Measurements from ENCODE around the gene CACFD1.
A peak's percentile ranks its signal among the peaks of the same experiment; 100 is the strongest.

The CACFD1 gene

DNA sequence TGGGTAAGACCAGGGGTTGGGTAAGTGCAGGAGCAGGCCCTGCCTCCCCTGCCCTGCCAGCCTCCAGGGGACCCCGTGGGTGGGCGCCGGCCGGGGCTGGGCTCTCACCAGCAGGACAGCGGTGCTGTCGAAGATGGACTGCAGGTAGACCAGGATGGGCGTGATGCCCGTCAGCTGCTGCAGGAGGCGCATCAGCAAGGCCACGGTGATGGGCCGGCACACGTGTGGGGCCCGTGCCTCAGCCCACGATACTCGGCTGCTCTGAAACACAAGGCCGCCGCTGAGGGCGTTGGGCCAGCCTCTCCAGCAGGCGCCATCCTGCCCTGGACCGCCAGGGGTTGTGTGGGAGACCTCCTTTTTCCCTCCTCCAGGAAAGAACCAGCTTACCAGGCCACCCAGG is 15.1 kb downstream of the CACFD1 start:
- in situ Hi-C loops (cut with HindIII; ENCODE audit: low pct_ligation_motif_present, low pct_unique_long_range_greater_than_20kb, low sequenced_read_pairs), result no loop called here
- DNase-seq, result no peak

DNA sequence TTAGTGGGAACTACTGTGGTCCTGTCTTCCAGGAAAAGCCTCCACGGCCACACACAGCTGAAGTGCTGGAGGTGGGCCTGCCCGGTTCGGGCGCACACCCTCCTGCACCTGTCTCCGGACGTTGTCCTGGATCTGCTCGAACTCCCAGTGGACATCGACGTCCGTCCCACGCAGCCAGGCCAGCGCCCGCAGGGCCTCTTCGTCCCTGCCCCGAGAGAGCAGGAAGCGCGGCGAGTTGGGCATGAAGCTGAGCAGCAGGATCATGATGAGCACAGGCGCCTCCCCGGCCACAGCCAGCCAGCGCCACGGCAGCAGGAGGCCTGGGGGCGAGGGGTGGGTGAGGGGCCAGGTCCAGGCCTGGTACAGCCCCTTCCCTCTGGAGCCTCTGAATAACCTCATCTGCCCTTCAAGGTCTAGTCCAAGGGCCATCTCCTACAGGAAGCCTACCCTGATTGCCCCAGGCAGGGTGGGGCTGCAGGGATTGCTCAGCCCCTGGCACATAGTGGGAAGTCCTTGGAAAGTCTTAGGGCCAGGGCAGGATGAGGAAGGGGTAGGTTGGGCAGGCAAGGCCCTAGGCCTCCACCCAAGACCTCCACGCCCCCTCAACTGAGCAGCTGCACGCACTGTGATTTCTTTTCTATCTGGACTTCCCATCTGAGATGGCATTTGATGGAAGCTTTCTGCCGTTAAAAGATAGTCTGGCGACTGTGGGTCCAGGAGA is 15.7 kb downstream of the CACFD1 start:
- DNase-seq, result no peak
- in situ Hi-C loops (cut with HindIII; ENCODE audit: low pct_ligation_motif_present, low pct_unique_long_range_greater_than_20kb, low sequenced_read_pairs), result no loop called here

DNA sequence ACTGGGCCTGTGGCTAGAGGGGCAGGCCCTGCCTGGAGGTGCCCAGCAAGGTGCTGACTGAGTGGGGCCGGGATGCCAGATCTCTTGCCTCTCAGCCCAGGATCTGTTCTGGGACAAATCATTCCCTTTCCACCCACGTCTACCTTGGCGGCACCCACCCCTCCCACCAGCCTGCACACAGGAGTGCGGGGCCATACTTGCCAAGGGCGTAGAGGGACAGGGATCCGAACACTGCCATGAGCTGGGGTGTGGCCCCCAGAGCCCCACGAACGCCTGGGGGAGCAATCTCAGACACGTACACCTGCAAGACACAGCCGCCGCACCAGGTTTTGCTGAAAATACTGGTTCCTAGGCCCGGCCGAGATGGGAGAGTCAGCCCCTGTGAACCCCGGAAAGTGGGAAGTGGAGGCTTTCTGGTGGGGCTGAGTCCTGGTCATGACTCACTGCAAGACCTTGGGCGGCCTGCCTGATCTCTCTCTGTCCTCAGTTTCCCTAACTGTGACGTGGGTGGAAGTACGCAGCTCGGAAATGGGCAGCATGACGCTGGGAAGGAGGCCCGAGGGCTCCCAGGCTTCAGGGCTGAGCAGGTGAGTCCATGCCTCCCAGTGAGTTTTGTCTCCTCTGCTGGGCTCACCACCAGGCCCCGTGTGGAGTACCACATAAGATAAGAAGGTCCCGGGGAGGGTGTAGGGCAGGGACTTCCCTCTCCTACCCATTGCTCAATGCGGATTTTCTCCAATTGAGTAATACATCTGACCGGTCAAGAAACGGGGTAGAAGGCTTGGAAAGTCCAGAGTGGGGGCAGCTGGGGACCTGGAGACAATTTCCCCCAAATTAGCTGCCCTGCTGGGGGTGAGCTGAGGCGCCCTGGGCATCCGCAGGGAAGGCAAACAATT is 16.5 kb downstream of the CACFD1 start:
- no peak for DNase-seq
- in situ Hi-C loops (cut with HindIII; ENCODE audit: low pct_ligation_motif_present, low pct_unique_long_range_greater_than_20kb, low sequenced_read_pairs), result no loop called here

DNA sequence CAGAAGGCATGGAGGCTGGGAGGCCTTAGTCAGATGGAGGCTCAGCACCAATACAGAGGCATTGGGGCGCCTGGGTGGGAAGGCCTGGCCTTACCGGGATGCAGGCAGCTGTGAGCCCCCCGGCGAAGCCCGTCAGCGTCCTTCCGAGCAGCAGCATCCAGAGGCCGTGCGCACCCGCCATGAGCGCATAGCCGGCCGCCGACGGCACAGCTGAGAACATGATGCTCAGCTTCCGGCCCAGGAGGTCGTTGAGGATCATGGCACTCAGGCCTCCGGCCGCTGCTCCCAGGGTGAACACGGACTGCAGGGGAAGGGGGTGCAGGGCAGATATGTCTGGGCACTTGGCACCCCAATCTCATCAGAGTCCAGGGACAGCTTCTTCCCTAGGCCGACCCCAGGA is 17.2 kb downstream of the CACFD1 start:
- no peak for DNase-seq
- in situ Hi-C loops (cut with HindIII; ENCODE audit: low pct_ligation_motif_present, low pct_unique_long_range_greater_than_20kb, low sequenced_read_pairs), result no loop called here

DNA sequence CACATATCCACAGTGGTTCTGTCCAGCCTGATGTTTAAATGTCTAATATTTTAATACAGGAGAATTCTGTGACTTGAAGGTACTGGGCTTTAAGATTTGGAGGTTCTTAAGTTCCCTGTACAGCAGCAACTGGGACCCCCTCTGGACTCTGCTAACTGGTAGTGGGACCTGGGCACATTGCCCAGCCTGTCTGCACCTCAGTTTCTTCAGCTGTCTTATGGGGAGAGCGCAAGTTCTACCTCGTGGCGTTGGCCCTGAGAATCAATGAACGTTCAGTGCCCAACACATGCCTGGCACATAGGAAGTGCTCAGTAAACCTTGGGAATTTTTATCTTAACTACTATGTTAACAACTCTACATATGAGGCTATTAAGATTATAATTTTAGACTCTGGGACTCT is 17.7 kb downstream of the CACFD1 start:
- in situ Hi-C loops (cut with HindIII; ENCODE audit: low pct_ligation_motif_present, low pct_unique_long_range_greater_than_20kb, low sequenced_read_pairs), result no loop called here
- DNase-seq, result no peak

DNA sequence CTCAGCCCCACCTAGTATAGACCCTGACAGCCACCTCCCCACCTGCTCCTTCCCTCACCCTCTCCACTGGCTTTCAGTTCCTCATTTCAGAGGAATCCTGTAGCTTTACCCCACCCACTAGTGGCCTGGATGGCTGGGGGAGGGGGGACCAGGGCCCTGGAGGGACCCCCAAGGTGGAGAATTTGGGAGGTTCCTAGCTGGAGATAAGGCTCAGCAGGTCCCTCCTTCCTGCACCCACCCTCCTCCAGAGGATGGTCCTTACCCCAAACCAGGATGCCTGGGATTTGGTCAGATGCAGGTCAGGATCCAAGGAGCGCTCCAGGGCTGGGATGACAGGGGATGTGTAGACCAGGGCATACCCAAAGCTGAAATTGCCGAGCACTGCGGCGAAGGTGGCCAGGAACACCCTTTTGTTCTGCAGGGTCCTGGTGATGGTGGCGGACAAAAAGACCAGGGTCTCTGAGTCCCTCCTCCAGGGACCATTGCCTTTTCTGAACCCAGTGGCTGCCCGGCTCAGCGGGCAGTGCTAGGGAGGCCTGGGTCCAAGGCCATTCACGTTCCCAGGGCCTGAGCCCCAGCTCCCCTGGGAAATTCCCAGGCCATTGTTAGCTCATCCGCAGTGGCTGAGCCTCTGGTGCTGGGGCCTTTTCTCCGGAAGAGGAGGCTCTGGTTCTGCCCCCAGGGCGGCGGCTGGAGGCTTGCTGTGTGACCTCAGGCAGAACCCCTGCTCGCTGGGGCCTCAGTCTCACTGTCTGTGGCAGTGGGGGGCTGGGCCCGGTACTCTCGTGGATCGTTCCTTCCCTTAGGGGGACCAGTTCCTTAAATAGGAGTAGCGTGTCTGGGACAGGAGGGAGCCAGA is 18.4 kb downstream of the CACFD1 start:
- peak; percentile 14 for DNase-seq
- in situ Hi-C loops (cut with HindIII; ENCODE audit: low pct_ligation_motif_present, low pct_unique_long_range_greater_than_20kb, low sequenced_read_pairs), result no loop called here

DNA sequence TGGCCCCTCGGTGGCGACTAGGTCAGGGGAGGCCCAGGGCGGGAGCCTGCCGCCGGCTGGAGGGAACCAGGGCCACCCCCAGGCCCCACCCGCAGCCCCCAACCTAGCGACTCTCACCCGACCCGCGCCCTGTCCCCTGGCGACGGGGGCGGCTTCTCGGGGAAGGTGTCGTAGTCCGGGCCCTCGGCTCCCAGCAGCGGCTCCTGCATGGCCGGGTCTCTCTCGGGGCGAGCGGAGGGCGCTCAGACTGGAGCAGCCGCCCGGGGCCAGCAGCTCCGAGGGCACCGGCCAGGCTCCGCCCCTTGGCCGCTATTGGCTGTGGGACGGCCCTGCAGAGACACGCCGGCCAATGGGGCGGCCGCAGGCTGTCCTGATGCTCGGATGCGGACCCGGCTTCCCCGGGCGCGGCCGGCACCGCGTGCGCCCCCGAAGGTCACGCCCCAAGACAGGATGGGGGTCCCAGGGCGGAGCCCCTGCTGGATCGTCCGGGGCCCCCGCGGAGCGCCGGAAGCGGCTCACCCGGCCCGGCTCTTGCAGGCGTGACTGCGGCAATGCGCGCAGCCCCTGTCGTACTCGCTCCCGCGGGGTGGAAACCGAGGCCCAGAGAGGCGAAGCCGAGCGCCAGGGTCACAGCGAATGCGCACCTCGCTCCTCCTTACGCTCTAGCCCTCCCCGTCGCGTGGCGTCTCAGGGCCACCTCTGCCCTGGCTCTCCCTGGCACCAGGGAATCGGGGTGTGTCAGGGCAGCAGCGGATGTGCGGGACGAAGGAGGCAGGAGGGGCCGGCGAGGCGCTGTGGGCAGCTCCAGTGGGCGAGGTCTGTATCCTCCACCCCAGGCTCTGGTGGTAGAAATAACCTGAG is 19.3 kb downstream of the CACFD1 start, which contains the start of gene SLC2A6:
TSS of gene SLC2A6 (minus strand) at position 249 of the 861 bp plus-strand sequence. CDS start at position 209, 40 bp downstream.
- DNase-seq, result peak; percentile 82
- in situ Hi-C loops (cut with HindIII; ENCODE audit: low pct_ligation_motif_present, low pct_unique_long_range_greater_than_20kb, low sequenced_read_pairs), result no loop called here

DNA sequence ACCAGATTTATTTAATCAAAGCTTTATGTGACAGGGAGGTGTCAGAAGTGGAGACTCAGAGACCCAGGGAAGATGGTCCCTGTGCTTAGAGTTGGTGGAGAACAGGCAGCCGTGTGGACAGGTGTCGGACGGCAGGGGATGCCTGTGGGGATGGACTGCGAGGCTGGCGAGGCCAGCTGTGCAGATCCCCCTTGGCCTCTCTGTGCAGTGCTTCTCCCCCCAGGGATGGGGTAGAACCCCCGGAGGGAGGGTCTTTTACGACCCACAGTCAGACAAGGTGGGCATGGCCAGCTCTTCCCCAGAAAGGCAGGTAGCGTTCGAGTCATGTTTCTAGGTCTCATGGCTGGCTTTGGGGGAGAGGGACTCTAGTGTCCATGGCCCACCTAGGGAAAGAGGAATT is 23.8 kb downstream of the CACFD1 start:
- in situ Hi-C loops (cut with HindIII; ENCODE audit: low pct_ligation_motif_present, low pct_unique_long_range_greater_than_20kb, low sequenced_read_pairs), result no loop called here
- DNase-seq, result no peak

DNA sequence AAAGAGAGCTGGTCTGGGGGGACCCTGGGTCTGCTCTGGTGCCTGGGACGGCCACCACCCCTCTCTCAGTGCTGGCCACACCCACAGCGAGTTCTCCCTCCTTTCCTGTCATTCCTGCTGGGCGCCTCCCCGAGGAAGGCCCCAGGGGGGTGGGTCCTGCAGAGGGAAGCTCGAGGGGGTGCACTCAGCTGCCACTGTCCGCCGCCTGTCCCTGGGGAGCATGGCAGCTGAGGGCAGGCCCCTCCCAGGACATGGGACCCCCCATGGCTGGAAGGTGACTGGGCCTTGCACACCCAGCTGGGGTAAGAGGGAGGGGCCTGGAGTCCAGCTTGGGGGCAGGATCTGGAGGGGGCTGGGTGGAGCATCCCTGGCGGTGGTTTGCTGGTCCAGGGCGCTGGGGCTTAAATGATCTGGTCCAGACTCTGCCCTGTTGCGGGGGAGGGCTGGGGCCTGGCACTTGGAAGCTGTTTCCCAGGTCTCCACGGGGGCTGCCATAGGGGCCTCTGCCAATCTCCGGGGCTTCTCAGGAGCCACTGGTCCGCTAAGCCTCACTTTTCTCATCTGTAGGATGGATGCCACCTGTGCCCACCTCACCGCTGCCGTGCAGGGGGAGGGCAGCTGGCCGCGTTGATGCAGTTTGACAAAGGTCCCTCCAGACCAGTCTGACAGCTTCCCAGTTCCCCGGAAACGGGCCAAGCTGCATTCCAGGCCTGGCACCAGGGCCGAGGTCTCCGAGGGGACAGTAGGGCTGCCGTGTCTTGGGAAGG is 25.1 kb downstream of the CACFD1 start:
- in situ Hi-C loops (cut with HindIII; ENCODE audit: low pct_ligation_motif_present, low pct_unique_long_range_greater_than_20kb, low sequenced_read_pairs), result no loop called here
- no peak for DNase-seq

DNA sequence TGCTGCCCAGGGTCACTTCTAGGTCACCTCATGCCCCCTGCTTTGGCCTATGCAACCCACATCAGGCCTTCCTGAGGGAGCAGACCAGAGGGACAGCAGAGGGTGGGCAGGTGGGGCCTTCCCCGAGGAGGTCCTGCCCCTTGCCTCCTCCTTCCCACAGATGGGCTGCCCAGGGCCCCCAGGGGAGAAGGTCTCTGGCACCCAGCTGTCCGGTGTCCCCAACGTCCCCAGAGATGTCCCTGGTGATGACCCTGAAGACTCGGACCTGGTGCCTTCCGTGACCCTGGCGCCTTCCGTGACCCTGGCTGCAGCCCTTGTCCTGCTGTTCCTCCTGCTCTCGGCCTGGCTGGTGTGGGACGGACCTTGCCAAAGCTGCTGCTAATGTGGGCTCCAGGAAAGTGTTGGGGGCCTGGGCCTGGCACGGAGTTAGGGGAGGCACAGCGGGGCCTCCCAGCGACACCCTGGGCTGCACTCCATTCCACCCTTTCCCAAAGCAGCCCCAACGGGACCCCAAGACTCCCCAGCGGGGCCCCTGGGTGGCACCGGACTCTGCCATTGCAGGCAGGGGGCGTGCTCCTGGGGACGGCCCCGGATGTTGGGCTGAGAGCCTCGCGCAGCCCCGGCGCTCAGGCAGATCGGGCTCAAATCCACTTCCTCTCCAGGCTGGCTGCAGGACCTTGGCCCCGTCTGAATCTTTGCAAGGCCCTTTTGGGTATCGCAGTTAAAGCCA is 25.9 kb downstream of the CACFD1 start:
- DNase-seq, result no peak
- in situ Hi-C loops (cut with HindIII; ENCODE audit: low pct_ligation_motif_present, low pct_unique_long_range_greater_than_20kb, low sequenced_read_pairs), result no loop called here

DNA sequence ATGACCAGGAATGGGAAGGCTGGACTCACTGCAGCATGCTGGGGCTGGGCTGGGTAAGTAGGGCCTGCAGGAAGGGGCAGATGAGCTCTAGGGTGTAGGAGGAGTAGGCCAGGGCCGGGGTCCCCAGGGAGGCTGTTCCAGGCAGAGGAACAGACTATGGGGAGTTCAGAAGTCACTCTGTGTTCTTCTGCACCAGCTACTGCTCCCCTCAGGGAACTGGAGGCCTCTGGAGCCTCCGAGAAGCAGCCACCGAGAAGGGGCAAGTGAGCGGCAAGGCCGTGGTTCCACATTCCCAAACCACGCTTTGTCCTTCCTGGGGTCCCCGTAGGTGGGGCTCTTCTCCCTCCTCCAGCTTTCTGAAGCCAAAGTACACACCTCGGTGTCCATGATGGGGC is 27.6 kb downstream of the CACFD1 start:
- no peak for DNase-seq
- in situ Hi-C loops (cut with HindIII; ENCODE audit: low pct_ligation_motif_present, low pct_unique_long_range_greater_than_20kb, low sequenced_read_pairs), result no loop called here

DNA sequence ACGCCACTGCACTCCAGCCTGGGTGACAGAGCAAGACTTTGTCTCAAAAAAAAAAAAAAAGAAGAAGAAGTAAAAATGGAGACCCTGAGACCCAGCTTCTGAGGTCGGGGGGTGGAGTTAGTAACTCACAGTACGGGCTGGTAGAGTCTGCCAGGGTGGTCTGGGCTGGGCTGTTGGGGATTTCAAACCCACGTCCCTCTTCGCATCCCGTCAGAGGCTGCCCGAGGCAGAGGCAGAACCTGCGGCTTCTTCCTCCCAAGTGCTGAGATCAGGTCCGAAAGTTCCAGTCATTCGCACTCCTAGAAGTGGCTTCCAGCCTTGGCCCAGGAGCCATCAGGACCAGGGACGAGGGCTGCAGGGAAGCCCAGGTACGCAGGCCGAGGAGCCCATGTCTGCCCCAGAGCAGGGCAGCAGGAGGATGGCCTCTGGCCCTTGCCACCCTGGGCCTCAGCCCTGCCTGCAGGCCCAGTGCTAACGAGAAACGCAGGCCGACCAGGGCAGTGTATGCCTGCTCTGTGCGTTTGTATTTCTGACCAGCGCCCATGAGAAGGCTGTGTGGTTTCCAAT is 29.0 kb downstream of the CACFD1 start:
- in situ Hi-C loops (cut with HindIII; ENCODE audit: low pct_ligation_motif_present, low pct_unique_long_range_greater_than_20kb, low sequenced_read_pairs), result no loop called here
- no peak for DNase-seq

DNA sequence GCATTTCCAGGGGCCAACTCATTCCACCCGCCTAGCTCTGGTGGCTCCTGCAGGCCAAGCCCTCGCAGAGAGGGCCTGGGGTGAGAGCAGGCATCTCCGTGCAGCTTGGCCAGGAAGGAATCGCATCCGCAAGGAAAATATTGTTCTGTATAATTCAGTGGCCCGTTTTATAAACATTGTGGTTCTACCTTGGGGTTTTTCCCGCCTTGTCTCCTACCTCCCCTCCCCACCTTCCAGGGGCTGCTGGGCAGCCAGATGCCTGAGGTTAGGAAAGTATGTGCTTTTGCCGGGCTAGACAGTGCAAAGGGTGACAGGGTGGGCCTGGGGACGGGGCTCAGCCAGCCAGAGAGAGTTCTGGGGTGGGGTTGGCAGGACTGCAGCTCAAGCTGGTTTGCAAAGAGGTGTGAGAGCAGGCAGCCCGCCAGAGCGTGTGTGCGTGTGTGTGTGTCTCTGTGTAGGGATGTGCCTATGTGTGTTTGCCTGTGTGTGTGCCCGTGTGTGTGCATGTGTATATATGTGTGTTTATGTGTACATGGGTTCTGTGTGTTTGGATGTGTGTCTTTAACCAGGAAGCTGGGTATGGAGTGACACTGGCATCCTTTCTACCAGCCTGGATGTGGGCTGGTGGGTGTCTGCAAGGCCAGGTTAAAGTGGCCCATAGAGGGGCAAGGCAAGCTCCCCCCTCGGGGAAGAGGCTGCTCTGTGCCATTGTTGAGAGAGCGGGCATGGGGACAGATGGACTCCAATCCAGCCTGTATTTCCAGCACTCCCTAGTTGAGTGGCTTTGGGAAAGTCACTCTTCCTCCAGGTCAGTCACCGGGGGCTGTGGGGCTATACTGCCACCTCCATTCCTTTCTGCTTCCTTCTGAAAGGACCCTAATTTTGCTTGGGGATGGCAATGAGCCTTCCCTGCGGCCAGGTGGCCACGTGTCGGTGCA is 29.7 kb downstream of the CACFD1 start:
- in situ Hi-C loops (cut with HindIII; ENCODE audit: low pct_ligation_motif_present, low pct_unique_long_range_greater_than_20kb, low sequenced_read_pairs), result no loop called here
- no peak for DNase-seq

DNA sequence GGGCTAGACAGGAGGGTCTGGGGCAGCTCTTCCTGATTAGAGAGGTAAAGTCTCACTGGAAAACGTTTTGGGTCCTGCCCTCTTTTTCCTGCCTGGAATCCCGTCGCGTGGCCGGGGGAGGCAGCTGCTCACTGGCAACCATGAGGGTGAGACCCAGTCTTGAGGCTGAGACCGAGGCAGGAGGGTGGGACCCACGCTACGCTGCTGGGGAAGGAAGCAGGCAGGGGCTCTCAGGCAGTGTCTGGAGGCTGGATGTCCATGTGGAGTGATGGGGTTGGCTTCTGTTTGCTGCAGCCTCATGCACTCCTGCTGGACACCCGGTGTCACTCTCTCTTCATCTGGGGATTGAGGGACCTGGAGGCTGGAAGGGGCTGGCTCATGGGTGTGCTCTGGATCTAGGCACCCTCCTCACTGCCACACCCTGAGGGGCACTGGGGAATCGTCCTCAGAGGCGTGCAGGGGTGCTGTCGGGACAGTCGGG is 30.5 kb downstream of the CACFD1 start:
- no peak for DNase-seq
- in situ Hi-C loops (cut with HindIII; ENCODE audit: low pct_ligation_motif_present, low pct_unique_long_range_greater_than_20kb, low sequenced_read_pairs), result no loop called here

DNA sequence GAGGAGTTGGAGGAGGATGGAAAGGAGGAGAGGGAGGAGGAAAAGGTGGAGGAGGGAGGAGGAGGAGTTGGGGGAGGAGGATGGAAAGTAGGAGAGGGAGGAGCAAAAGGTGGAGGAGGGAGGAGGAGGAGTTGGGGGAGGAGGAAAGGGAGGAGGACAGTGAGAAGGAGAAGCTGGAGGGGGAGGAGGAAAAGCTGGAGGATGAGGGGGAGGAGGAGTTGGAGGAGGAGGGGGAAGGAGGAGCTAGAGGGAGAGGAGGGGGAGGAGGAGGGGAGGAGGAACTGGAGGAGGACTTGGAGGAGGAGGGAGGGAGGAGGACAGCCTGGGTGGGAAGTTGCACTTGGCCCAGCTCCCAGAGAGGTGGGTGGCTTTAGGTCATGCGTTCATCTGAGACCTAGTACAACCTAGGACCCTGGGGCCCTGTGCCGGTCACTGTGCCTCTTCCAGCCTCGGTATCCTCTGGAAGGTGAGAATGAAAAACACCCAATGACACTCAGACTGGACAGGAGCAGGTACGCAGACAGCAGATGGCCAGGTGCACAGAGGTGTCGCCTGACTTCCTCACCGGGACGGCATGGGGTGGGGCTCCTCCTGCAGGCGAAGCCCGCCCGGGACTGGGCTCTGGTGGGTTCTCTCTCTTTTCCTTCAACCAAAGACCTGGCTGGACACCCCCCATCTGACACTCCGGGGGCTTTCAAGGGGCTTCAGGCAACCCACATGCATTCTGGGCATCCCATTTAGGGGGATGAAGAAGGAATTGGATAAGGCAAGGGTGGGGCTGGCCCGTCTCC is 31.3 kb downstream of the CACFD1 start:
- in situ Hi-C loops (cut with HindIII; ENCODE audit: low pct_ligation_motif_present, low pct_unique_long_range_greater_than_20kb, low sequenced_read_pairs), result no loop called here
- DNase-seq, result no peak
